IPS-11a (cell line): ENCODE results near the gene LAS1L.
A peak's percentile ranks its signal among the peaks of the same experiment; 100 is the strongest.
"Not testable (repeated sequence)": the region's sequence is repeated elsewhere in the genome, so short reads cannot be mapped to it uniquely, and the experiment has no call there.

Experiments
- H3K4me3 ChIP-seq: one replicate; pipeline ENCODE4 v1.5.1; 2013; ENCODE audit warnings: low read depth, low read length, control low read depth

LAS1L gene

DNA sequence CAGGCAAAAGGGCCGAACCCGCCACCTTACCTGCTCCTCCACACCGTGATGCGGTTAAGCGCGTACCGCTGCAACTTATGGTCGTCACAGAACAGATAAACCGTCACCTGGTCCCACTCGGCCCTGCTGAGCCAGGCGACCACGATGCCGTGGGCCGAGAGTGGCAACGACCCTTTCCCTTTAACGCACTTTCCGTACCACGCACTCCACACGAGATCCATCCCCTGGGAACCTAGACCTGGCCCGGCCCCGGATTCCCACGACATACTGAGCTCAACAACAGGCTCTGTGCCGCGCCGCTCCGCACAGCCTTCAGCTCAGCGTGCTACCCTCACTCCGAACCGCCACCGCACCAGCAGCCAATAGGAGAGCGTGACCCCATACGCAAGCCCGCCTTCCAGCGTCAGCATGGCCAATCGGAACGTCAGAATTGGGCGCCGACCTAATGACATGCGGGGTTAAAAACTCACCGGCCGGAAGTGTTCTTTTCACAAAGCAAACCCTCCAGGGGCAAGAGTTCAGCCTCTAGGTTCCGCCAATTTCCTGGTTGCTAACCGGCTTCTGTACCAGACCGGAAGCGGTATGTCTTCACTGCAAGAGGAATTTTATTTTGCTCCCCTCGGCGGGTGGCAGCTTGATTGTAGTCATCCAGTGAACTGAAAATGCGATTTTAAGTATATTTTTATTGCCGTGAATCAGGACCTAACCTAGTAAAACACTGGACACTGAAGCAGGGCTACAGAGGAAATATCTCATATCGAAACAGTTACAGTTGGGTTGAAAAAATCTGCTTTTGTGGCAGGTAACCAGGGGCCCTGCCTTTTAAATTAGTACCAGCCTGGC is at the start of gene LAS1L:
Gene LAS1L (minus strand): TSS at position 338 of the 843 bp plus-strand sequence. CDS start 72 bp downstream, at position 266.
- peak within 1 kb of the TSS; percentile 96 for H3K4me3 ChIP-seq

DNA sequence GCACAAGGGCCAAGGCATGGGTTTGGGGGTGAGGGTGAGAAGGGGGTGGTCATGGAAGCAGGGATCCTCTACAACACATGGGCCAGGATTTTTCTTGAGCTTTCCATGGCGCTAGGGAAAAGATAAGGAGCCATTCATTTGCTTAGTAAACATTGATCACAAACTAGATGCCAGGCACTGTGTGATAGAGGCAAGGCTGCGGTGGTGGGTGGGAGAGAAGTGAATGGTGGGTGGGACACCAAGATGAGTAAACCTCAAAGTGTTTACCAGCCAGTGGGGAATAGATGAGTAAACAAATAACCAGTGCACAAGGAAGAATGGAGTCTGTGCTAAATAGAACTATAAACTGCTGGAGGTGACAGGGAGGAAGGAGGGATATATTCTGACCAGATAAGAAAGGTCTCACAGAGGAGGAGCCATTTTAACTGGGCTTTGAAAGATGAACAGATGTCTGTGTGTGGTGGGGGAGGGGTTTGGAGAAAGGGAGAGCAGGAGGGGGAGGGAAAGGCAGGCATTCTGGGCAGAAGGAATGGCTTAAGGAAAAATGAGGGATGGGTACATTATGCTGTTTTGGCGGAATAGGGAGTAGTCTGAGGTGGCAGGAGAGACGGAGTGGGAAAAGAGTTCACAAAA is 48.0 kb upstream of the LAS1L start:
- no peak overlapping the region for H3K4me3 ChIP-seq

DNA sequence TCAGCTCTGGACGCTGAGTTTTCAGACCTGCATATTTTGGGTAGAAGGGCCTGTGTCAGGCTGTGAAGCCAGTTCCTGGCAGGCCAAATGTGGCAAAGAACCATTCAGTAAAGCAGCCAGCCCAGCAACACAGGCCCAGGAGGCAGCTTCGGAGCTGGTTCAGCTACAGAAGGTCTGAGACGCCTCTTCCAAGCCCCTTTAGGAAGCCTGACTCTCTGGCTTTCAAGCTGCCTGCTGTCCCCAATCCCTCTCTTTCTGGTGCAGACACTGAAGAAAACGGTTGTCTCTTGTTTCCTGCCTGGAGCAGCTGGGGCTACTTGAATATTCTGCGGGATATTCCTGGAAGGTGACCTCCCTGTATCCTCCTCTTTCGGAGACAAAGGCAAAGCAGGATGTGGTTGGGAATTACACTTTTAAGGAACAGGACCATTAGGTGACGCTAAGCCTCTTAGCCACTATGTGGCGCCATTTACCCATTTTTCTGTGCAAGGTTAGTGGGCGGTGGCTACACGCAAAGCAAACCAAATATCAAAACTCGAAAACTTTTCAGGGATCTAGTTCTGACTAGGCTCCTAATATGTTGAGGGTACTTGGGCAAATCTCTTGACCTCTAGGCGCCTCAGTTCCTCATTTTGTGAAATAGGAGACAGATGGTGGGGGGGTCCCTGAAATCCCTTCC is 47.2 kb upstream of the LAS1L start:
- no peak overlapping the region for H3K4me3 ChIP-seq

DNA sequence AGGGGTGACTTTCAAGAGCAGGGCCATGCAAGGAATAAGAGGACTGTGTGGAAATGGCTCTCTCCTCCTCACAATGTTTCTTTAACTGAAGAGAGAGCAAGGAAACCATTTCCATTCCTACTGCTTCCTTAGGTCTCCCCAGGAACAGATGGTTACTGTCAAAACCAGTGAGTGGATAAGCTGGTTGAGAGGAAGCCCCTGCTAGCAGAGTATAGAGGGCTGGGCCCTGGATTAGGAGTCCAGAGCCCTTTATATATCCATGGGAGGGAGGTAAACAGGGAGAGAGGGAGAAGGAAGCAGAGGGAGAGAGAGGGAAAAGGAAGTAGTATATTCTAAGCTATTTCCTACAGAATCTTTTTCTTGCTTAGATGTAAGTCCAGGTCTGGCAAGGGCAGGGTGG is 43.8 kb upstream of the LAS1L start:
- H3K4me3 ChIP-seq: no peak overlapping the region

DNA sequence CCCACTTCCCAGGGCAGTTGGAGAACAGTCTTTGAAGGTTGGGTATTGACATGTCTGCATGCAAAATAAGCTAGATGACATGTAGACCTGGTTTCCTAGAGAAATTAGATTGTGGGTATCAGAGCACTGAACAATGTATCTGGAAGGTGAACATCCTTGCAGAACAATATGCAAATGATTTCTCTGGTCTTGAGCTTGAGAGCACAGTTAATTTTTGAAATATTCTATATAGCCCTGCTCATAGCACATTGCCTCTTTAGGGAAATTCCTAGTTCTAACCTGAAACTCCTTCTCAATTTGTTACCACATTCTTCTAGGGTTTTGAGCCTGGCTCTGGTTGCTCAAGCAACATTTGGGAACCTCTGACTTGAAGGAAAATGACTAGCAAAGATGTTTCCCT is 41.6 kb upstream of the LAS1L start:
- no peak overlapping the region for H3K4me3 ChIP-seq

DNA sequence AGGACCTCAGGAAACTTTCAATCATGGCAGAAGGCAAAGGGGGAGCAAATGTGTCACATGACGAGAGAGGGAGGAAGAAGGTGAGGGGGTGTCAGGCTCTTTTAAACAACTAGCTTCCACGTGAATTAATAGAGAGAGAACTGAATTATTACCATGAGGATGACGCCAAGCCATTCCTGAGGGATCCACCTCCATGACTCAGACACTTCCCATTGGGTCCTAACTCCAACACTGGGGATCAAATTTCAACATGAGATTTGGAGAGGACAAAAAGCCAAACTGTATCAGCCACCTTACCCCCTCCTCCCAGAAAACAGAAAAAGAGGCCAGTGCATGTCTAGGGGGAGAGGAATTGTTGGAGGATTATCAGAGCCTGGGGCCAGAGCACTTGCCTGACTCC is 40.4 kb upstream of the LAS1L start:
- H3K4me3 ChIP-seq: no peak overlapping the region

DNA sequence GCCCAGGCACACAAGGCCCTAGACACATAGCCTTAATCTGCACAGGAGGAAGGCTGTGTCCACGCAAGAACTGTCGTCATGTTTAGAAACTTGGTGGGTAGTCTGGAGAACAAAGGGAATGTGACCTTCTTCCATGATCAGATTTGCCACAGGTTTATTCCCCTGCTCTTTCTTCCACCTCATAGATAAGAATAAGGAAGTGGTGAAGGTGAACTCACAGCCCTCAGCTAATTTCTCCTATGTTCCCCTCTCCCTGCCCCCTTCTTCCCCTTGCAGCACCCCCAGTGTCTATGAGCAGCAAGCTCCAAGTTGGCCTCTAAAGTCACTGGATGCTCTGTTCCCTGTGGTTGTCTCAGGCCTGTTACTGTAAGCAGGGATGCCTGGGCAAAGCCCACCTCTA is 39.8 kb upstream of the LAS1L start:
- H3K4me3 ChIP-seq: no peak overlapping the region

DNA sequence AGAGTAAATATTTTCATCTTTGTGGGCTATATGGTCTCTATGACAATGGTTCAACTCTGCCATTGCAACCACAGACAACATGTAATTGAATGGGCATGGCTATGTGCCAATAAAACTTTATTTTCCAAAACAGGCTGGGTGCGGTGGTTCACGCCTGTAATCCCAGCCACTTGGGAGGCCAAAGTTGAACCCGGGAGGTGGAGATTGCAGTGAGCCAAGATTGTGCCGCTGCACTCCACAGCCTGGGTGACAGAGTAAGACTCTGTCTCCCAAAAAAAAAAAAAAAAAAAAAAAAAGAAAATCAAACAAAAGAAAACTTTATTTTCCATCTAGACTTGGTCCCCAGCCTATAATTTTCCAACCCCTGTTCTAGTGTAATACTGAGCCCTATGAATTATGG is 38.4 kb upstream of the LAS1L start:
- H3K4me3 ChIP-seq: no peak overlapping the region

DNA sequence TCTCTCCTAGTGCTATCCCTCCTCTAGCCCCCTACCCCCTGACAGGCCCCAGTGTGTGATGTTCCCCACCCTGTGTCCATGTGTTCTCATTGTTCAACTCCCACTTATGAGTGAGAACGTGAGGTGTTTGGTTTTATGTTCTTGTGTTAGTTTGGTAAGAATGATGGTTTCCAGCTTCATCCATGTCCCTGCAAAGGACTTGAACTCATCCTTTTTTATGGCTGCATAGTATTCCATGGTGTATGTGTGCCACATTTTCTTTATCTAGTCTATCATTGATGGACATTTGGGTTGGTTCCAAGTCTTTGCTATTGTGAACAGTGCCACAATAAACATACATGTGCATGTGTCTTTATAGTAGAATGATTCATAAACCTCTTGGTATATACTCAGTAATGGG is 28.3 kb upstream of the LAS1L start:
- H3K4me3 ChIP-seq: not testable (repeated sequence)

DNA sequence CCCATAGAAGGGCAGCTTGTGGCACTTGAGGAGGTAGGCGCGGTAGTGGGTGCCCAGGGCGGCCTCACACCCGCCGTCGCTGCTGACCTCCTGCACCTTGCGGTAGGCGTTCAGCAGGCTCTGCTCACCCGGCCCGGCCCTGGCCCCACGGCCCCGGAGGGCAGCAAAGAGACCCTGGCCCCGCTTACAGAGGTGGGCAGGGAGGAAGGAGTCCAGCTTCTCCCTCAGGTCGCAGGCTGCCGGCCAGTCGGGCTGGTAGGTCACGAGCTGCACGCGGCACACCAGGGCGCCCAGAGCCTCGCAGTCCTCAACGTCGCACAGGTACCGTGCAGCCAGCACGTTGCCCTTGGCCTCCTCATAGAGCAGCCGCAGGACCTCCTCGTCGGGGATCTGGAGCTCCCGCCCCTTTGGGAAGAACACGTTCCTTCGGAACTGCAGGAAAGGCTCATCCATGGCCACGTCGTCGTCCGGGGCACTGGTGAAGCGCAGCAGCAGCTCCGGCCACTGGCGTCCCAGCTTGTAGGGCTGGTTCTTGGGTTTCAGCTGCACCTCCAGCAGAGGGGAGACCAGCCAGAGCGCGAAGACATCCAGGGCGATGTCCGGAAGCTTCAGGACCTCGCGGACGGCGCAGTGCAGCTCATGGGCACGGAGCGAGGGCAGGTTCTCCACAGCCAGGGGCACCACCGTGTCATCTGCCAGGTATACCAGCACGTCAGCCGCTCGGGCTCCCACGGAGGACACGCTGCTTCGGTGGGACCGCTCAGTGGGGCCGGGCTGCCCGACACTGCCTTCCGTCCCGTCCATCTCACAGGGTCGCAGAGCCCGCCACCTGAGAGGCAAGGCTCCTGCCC is 17.1 kb upstream of the LAS1L start:
- no peak overlapping the region for H3K4me3 ChIP-seq

DNA sequence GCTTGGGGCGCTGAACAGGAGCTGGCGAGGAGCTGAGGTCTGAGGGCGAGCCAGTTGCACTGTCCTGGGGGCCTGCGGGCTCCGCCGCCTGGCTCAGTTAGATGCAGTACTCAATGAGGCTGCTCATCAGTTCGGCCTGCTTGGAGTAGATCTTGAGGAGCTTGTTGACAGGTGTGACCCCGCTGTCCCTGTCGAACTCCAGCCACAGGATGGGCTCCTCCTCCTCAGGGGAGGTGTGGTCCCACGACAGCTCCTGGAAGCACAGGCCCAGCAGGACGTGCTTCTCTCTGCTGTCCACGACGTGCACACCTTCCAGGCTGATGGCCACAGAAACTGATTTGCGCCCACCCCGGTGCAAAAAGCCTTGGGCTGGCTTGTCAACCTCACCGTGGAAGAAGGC is 16.5 kb upstream of the LAS1L start:
- no peak overlapping the region for H3K4me3 ChIP-seq

DNA sequence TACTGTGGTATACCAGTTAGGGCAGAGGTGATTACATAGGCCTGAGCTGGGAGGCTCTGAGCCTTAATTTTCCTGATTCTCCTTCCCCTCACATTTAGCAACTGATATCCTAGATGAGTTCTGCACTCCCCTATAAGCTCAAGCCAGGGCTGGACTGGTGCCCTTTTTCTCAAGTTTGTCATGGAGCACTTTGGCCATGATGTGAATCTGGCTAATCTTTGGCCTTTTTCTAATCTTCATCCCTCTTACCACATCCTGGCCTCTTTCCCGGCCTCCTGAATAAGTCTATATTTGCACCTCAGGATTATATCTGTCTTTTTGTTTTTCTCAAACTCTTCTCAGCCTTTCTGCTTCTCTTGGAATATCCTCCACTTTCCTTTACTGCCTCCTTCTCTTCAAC is 10.9 kb upstream of the LAS1L start:
- H3K4me3 ChIP-seq: no peak overlapping the region

DNA sequence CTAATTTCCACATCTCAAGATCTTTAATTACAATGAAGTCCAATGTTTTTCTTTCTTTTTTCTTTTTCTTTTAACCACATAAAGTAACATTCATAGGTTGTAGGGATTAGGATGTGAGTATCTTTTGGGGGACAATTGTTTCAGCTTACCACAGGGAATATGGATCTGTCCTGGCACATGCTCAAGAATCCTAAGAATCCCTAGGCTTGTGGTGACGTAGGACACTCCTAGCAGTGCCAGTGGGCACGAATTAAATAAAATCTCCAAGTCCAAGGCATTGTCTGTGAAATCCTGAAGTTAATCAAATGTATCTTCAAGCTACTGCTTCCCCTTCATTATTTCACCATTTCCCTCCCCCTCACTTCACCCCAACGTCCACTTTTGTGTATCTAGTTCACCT is 2.6 kb upstream of the LAS1L start:
- H3K4me3 ChIP-seq: no peak overlapping the region

DNA sequence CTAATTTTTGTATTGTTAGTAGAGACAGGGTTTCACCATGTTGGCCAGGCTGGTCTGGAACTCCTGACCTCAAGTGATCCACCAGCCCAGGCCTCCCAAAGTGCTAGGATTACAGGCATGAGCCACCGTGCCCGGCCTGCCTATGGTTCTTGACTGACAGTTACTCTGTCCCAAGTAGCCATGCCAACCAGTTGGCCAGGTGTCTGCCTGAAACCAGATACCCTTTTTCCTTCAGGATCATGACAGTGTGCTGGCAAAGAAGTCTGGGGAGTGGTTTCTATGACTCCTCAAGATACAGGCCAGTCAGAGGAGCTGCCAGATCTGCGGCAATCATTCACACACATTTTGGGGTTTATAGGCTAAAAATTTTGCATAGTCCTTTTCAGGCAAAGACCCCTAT is 1.7 kb upstream of the LAS1L start:
- H3K4me3 ChIP-seq: no peak overlapping the region

DNA sequence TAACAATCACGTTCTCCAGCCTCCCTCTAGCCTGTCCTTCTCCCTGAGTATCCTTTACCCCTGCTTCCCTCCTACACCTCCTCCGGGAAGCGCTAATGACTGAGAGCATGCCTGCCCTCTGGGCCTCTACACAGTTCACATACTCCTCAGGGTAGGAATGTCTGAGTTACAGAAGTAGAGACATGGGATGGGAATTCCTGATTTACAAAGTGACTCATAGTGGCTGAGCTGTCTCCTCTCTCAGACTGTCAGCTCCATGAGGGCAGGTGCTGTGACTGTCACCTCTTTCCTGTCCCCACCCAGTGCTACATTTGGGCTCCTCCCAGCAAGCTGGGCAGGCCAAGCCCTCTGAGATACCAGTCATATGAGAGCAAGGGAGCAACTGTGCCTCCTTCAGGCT is 2.6 kb downstream of the LAS1L start:
- no peak overlapping the region for H3K4me3 ChIP-seq

DNA sequence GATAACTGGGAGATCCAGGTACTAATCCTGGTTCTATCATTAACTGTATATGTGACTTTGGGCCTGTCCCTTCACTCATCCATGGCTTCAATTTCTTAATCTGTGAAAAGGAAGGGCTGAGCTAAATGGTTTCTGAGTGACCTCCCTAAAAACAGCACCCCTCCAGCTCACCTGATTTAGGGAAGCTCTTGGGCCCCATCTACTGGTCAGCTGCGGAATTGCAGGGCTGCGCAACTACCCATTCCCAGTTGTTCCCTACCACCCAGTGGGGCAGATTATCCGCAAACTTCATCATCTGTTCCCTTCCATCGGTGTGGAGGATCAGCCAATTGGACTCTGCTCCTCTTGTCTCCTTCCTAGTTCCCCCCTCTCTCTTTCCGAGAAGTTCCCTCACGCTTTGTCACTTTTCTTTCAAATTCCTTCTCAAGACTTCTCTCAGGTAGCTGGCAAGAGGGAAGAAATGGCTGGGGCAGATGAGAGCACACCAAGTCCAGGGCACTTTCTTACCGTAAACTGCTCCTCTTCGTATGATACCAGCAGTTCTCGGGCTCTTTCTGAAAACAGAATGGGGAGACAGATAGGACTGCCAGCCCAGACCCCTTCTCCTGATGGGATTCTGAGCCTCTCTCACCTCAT is 5.8 kb downstream of the LAS1L start:
- H3K4me3 ChIP-seq: no peak overlapping the region

DNA sequence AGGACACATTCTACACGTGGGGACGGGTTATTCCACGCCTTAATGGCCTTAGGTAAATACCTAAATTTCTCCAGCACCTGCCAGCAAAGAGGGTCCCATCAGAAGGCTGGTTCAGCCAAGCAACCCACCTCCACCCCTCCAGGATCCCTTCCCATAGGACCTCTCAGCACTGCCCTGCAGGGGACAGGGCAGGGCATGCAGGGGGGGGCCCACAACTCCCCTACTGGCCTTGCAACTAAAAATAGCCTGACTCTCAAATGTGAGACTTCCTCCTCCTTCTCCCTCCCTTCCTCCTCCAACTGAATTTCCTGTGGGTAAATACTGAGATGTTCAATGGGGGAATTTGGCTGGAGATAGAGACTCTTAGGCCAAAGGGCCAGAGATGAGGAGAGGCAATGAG is 6.3 kb downstream of the LAS1L start:
- H3K4me3 ChIP-seq: no peak overlapping the region

DNA sequence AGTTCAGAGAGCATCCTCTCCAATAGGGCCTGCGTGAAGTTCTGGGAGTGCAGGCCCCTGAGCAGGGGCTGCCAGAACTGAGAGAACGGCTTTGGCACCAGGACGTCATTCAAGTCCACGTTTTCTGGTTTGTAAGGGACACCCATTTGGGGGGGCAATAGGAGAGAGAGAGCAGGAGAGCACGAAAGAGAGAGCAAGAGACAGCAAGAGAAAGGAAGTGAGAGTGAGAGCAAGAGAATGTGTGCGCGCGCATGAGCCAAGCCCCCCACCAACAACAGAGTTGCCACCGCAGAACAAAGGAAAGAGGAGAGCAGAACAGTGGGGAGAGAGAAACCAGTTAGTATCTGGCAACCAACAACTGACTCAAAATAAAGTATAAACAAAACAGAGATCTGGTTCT is 10.4 kb downstream of the LAS1L start:
- no peak overlapping the region for H3K4me3 ChIP-seq

DNA sequence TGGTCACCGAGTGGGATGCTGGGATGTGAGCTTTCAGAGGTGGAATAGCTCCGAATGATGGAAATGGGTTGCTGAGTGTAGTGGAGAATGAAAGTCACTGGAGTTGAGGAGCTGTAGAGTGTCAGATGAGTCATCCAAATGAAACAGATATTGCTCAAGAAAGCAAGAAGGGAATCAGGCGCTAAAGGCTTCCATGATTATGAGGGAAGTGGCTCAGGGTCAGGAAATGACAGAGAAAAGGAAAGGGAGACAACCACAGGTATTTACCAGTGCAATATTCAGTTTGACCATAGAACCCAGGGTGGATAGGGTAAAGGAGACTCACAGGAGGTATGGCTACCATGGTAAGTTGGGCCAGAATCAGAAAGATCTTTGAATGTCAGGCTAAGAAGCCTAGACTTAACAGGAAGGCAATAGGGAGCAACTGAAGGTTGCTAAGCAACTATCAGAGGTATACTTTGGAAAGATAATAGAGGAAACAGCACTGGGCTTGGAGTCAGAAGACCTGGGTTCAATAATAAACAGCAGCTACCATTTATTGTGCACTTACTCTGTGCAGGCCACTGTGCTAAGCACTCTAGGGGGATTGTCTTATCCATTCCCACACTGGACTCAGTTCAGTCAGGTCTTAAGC is 11.7 kb downstream of the LAS1L start:
- H3K4me3 ChIP-seq: no peak overlapping the region

DNA sequence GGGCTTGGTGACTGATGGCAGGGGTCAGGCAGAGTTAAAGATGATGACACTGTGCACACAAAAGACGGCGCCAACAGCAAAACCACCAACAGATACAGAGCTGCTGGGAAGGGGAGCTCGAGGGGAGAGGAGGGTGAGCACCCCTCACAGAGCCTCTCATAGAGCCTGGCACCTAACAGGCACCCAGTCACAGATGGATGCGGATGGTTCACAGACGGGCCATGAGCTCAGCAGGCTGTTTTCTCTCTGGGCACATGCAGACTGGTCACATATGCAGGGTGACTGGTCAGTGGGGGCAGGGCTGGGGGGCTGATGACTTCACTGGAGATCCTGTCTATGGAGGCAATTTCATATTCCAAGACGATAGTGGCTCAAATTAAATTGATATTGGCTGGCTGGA is 15.1 kb downstream of the LAS1L start:
- not testable (repeated sequence) for H3K4me3 ChIP-seq
